Lower leg skin (tissue), 3 donors: ENCODE data around the gene LSM14B.

Experiments
- POLR2A ChIP-seq, 2 donors: fragments of 450-650 bp; IDR thresholded peaks; one replicate each; pipeline ENCODE4 v1.6.1; 2016 to 2017; ENCODE audit warnings: antibody characterized with exemption in 2 of 2, mild to moderate bottlenecking in 1 of 2, moderate library complexity in 1 of 2
- TF ChIP-seq, protein P1 (sequence below), 3 donors: fragments of 450-650 bp; IDR thresholded peaks; one replicate each; pipeline ENCODE4 v1.5.1; 2016; ENCODE audit warnings: antibody characterized with exemption in 3 of 3, mild to moderate bottlenecking in 3 of 3, moderate library complexity in 2 of 3

DNA sequence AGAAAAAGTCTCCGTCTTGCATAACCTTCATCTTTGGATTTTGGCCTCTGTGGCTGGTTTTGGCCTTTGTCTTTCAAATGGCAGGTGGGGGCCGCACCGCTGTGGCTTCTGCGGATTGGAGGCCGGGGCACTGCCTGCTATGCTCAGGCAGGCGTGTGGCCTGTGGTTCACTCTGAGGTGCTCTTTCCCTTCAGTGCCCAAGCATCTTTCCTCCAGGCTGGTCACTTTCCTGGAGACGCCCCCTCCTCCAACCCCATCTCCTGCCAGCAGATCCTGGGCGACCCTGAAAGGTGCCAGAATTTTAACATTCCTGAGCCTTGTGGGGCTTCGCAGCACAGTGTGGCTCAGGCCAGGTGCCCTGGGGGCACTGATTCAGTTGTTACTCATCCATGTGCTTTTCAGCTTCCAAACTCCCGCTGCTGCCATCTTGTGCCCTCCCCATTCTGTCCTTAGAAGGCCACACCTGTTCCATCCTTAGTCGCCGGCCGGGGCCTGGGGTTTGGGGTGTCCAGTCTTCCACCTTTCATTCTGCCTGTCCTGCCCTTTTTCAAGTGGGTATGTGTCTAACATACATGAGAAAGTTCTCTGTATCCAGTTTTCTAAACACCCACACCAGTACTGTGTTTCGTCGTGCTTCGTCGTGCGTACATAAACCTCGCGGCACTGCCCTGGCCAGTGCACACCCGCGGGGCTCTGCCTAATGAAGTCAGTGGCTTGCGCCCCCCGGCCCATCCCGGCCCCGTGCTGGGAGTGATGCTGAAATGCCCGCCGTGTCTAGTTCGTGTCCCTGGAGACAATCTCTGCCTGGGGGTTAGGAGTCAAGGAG is 33.4 kb downstream of the LSM14B start:
- TF ChIP-seq, protein P1, sequence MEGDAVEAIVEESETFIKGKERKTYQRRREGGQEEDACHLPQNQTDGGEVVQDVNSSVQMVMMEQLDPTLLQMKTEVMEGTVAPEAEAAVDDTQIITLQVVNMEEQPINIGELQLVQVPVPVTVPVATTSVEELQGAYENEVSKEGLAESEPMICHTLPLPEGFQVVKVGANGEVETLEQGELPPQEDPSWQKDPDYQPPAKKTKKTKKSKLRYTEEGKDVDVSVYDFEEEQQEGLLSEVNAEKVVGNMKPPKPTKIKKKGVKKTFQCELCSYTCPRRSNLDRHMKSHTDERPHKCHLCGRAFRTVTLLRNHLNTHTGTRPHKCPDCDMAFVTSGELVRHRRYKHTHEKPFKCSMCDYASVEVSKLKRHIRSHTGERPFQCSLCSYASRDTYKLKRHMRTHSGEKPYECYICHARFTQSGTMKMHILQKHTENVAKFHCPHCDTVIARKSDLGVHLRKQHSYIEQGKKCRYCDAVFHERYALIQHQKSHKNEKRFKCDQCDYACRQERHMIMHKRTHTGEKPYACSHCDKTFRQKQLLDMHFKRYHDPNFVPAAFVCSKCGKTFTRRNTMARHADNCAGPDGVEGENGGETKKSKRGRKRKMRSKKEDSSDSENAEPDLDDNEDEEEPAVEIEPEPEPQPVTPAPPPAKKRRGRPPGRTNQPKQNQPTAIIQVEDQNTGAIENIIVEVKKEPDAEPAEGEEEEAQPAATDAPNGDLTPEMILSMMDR (IDR thresholded peaks at IDR 0.05): no peak
- no peak for TF ChIP-seq POLR2A (IDR thresholded peaks at IDR 0.05)
